Measurements from ENCODE around the gene PPFIBP2.
A peak's percentile ranks its signal among the peaks of the same experiment; 100 is the strongest.

Gene PPFIBP2

DNA sequence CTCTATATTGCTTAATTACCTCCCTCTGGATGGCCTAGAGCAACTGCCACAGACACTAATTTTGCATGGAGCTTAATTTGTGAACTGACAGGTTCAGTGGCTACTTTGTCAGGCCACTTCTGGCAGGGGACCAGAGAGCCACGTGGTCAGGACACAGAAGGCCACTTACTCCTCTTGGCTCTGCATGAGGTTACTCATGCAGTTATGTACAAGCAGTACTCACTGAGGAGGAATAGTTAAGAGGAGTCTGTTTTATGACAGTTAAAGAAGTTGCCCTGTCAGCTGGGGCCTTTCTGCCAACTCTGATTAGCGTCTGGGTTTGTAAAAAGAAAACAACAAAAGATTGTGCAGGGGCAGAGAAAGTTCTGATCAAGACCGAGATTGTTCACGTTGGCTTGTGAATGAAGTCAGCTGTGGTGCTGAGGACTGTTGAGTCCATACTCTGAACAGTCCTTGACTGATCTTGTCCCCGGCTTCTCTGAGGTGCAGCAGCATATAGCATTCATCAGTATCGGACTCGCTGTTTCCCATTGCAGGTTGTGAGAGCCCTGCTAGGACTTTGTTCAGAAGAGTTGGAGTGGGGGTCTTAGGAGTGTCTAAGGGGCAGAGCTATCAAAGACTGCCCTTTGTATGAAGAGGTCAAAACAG is 41.4 kb downstream of the PPFIBP2 start:
- ATAC-seq = no peak

GRCh38 chr11:7558046-7558445 is 44.2 kb downstream of the PPFIBP2 start:
- no peak for ATAC-seq

DNA sequence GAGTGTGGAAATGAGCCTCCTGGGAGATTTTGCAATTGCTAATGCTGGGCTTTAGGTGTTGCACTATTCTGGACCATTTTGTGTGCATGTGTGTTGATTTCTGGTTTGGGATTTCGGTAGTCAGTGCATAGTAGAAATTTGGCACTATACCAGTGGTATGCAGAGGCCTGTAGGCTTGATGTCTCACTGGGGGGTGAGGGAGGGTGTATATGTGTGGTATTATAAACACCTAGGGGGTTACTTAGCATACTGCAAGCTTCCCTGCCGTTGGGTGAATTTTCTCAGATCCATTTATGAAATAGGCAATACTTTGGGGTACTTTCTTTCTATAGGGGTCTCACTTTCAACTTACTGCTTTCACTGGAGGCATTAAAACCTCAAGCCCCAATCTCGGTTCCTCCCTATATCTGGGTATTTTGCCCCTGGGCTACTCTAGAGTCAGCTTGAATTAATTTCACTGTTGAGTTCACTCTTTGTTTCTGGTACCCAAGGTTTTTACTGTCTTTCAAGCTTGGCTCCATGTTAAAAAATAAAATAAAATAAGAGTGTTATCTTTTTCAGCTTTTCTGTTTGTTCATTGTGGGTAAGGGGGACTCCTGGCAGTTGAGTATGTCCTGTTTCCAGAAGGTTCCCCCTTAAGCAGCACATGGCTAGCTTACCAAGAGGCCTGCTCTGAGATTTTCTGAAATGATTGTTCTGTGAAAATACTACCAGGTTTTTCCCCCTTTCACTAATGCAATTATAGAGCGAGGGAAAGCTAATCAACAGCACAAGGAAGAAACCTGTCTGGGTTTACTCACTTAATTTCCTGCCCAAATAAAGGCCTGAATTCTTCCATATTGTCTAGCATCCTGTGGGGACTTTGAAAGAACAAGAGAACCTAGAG is 45.8 kb downstream of the PPFIBP2 start:
- ATAC-seq = no peak

GRCh38 chr11:7561562-7561961 is 47.8 kb downstream of the PPFIBP2 start:
- no peak for ATAC-seq

GRCh38 chr11:7563281-7563680 is 49.5 kb downstream of the PPFIBP2 start:
- no peak for ATAC-seq

- no peak for ATAC-seq
Observed at GRCh38 chr11:7564803-7565202, 51.0 kb downstream of the PPFIBP2 start.

DNA sequence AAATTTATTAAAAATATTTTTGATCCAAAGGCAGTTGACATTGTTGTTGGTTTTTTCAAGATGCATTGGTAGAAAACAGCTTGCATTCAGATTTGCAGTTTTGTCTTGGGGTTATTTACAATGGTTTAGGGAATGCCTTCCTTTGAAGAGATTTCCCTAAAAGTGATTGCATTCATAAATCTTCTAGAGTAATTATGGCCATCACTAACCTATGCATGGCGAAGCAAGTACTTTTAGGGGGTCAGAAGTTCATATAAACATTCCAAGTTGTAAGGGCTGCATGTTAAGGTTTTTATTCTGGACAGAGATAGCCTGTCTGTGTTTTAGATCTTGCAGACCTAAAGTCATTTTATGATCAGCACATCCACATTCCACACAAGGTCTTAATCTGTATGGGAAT is 53.5 kb downstream of the PPFIBP2 start:
- no peak for ATAC-seq

DNA sequence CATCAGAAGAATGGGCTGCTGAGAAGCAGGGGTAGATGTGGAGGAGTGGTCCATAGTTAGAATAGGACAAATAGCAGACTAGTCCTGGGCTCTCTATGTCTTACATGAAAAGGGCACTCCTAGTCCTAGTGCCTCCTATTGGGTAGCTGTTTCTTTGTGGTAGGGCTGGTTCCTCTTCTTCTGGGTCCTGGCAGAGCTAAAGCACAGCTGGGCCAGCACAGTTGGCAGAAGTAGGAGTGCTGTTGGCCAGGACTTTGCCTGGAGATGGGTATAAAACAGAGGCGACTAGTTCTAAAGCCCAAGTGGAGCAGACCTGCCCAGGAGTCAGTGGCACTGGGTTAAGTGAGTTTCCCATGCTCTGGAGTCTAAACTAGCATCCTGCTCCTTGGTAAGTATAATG is 55.2 kb downstream of the PPFIBP2 start:
- no peak for ATAC-seq

GRCh38 chr11:7570241-7570640 is 56.4 kb downstream of the PPFIBP2 start:
- no peak for ATAC-seq

GRCh38 chr11:7570938-7571521 is 57.2 kb downstream of the PPFIBP2 start:
- no peak for ATAC-seq

DNA sequence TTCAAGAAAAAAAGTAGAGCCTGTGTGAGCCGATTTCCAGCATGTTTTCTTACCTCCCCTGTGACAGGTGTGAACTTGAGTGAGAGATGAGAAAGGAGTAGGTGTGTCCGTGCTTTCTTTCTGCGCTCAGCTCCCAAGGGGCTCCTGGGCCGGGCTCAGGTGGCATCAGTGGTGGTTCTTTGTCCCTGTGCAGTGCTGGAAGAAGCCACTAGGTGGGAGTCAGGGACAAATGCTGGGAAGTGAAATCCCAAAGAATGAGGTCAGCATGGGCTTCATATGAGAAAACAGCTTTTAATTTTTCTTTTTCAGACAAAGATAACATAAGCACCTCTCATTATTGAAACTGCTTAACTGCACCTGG is 57.8 kb downstream of the PPFIBP2 start:
- ATAC-seq = no peak

- no peak for ATAC-seq
Observed at GRCh38 chr11:7572001-7572712, 58.4 kb downstream of the PPFIBP2 start.

DNA sequence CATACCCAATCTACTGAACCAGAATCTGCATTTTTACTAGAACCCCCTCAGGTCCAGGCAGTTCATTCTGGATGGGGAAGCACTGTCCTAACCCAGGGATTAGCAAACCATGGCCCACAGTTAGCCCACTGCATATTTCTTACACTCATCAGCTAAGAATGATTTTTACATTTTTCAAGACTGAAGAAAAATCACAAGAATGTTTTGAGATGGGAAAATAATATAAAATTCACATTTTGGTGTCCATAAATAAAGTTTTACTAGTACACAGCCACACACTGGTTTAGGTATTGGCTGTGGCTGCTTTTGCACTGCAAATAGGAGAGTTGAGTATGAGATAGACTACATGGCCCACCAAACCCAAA is 59.4 kb downstream of the PPFIBP2 start:
- ATAC-seq = no peak

GRCh38 chr11:7573558-7574296 is 59.9 kb downstream of the PPFIBP2 start:
- ATAC-seq = no peak

GRCh38 chr11:7574491-7575130 is 60.8 kb downstream of the PPFIBP2 start:
- ATAC-seq = no peak

- ATAC-seq = no peak
Observed at GRCh38 chr11:7575841-7576725, 62.3 kb downstream of the PPFIBP2 start.

GRCh38 chr11:7576726-7577290 is 63.0 kb downstream of the PPFIBP2 start:
- peak in 1 of 2 donors; percentile 39 for ATAC-seq

DNA sequence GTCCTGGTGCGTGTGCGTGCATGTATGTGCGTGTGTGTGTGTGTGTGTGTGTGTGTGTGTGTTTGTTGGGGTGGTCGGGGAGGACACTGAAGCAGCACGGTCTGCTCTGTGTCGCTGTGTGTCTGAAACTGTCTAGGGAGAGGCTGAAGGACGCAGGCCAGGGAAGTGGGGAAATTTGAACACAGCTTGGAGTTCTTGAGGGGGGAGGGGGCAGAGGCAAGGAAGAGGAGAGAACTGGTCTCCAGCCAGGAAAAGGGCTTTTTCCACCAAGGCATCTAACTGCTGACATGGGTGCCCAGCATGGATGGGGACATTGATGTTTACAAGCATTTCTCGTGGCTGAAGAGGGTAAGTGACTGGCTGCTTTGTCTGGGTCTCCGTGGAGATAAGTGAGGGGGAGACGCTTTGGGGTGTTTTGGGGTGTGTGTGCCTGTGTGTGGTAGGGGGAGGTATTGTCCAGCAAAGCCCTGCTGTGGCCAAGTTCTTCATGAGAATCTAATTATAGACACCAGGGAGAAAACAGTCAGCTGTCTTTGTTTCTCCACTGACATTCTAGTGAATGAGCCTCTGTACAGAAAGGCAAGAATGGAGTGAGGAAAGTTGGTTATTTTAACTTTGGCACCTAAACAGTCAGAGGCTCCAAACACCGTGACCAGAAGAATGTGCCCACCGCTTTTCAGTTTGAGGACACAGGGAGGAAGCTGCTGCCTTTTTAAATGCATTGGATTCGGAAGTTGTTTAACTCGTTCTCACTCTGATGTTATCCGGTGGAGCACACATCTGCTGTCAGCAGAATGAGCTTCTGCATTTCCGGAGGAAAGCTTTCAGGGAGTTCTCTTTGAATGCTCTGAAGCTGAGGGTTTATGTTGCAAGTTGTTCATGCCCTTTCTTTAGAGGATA is 63.7 kb downstream of the PPFIBP2 start:
- ATAC-seq = no peak

GRCh38 chr11:7578276-7578955 is 64.6 kb downstream of the PPFIBP2 start:
- no peak for ATAC-seq
